ENCODE data around the gene SPA17.

DNA sequence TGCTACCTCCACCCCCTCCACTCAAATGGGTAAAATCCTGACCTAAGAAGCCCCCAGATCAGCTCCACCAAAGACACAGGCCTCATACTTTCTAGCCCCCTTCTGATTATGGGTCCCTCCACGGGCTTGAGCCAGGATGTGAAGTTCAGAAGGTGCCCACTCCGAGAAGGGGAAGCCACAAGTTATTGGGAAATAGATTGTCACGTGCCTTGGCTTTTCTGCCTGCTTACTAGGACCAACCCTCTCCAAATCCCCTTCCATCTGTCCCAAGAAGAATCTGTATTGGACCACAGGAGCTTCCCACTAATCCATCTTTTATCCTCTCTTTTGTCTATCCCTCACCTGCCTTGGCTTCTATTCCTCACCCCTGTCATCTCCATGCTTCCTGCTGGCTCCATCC lies 63.0 kb downstream of the SPA17 start:
- TF ChIP-seq, protein P1, sequence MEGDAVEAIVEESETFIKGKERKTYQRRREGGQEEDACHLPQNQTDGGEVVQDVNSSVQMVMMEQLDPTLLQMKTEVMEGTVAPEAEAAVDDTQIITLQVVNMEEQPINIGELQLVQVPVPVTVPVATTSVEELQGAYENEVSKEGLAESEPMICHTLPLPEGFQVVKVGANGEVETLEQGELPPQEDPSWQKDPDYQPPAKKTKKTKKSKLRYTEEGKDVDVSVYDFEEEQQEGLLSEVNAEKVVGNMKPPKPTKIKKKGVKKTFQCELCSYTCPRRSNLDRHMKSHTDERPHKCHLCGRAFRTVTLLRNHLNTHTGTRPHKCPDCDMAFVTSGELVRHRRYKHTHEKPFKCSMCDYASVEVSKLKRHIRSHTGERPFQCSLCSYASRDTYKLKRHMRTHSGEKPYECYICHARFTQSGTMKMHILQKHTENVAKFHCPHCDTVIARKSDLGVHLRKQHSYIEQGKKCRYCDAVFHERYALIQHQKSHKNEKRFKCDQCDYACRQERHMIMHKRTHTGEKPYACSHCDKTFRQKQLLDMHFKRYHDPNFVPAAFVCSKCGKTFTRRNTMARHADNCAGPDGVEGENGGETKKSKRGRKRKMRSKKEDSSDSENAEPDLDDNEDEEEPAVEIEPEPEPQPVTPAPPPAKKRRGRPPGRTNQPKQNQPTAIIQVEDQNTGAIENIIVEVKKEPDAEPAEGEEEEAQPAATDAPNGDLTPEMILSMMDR (conservative IDR thresholded peaks at IDR 0.05; ENCODE audit: low read length): no peak
- TF ChIP-seq EZH2phosphoT487 (IDR thresholded peaks at IDR 0.05; ENCODE audit: borderline replicate concordance): no peak

Measured in Loucy (cell line).